NCI-H2107 (cell line): ENCODE data around the gene GPHN.
"Not testable (repeated sequence)": the region's sequence is repeated elsewhere in the genome, so short reads cannot be mapped to it uniquely, and the experiment has no call there.

ENCODE experiments used
- DNase-seq: peaks from one replicate; lab custom pipeline; 2025; lab: John Stamatoyannopoulos, UW

Gene GPHN

DNA sequence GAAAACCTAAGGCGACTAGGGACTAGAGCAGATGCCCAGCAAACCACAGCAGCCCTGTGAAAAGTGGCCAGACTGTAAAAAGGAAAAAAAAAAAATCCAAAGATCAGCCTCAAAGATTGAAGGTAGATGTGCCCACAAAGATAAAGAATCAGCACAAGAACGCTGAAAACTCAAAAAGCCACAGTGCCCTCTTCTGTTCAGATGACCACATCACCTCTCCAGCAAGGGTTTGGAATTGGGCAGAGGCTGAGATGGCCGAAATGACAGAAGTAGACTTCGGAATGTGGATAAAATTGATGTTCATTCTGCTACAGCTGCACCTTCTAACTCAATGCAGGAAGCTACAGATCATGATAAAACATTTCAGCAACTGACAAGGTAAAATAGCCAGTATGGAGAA lies 154.4 kb downstream of the GPHN start:
- DNase-seq = no peak

DNA sequence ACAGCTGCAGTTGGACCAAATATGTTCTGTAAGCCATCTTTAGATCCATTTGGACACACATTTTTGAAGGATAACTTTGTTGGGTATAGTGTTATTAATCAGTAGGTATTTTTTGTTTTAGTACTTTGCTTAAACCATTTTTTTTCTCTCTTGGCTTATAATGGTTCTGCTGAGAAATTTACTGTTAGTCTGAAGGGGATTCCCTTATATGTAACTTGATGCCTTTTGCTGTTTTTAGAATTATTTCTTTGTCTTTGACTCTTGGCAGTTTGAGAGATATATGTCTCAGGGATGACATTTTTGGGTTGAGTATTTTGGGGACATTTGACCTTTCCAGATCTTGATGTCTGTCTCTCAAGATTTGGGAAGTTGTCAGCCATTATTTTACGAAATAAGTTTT lies 169.8 kb downstream of the GPHN start:
- no peak for DNase-seq

- DNase-seq = no peak
These were observed 172.3 kb downstream of the GPHN start for GRCh38 chr14:66680216-66680615.

GRCh38 chr14:66696326-66696725 lies 188.4 kb downstream of the GPHN start:
- DNase-seq = no peak

DNA sequence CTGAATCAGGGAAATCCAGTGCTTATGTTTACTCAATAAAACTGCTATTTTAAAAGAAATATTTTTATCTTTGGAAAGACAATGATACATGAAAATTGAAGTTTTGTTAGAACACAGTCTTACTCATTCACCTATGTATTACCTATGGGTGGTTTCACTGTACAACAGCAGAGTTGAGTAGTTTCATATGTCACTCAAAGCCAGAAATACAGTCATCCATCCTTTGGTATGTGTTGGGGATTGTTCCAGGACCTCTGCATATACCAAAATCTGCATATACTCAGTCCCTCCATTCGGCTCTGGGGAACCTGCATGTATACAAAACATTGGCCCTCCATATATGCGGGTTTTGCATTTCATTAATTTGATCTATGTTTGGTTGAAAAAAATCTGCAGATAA lies 190.6 kb downstream of the GPHN start:
- DNase-seq = no peak

DNA sequence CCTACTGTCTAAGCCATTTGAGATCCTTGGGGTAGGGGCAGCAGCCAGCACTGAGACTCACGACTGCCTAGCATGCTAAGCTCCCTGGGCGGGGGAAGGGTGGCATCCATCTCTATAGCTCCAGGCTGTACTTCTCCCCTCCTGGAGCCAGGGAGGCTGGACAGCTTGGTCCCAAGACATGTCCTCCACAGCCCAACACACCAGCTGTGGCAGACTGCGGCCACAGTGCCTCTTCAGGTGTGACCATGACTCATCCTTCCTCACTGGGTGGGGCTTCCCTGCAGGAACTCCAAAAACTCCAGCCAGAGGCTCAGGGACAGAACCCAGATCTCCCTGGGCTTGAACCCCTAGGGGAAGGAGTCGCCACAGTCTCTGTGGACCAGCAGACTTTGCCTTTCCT lies 193.9 kb downstream of the GPHN start:
- no peak for DNase-seq

DNA sequence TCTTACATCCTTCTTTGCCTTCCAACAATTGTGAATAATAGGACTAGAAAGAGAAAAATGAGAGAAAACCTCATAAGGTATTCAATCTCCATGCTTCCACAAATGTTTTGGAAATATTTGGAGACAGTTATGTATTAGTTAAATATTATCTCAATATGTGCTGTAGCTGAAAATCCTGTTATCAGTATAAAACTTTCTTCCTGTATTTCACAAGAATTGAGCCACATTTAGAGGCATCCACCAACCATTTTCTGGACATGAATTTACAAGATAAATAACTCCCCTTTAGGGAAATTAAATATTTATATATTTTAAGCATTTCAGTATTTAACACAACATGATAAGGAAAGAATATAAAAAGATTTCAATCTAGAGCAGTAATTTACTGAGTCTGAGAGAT lies 200.3 kb downstream of the GPHN start:
- DNase-seq = no peak

- DNase-seq = peak; percentile 13
These were observed 201.3 kb downstream of the GPHN start for GRCh38 chr14:66709291-66709690.

GRCh38 chr14:66714291-66714690 lies 206.3 kb downstream of the GPHN start:
- not testable (repeated sequence) for DNase-seq

- DNase-seq = not testable (repeated sequence)
These were observed 207.4 kb downstream of the GPHN start for GRCh38 chr14:66715313-66715712.

DNA sequence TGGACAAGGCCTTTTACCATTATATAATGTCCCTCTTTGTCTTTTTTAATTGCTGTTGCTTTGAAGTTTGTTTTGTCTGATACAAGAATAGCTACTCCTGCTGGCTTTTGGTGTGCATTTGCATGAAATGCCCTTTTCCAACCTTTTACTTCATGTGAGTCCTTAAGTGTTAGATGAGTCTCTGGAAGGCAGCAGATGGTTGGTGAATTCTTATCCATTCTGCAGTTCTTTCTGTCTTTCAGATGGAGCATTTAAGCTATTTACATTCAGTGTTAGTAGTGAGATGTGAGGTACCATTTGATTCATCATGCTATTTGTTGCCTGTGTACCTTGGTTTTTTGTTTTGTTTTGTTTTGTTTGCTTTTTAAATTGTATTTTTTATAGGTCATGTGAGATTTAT lies 208.3 kb downstream of the GPHN start:
- DNase-seq = no peak

DNA sequence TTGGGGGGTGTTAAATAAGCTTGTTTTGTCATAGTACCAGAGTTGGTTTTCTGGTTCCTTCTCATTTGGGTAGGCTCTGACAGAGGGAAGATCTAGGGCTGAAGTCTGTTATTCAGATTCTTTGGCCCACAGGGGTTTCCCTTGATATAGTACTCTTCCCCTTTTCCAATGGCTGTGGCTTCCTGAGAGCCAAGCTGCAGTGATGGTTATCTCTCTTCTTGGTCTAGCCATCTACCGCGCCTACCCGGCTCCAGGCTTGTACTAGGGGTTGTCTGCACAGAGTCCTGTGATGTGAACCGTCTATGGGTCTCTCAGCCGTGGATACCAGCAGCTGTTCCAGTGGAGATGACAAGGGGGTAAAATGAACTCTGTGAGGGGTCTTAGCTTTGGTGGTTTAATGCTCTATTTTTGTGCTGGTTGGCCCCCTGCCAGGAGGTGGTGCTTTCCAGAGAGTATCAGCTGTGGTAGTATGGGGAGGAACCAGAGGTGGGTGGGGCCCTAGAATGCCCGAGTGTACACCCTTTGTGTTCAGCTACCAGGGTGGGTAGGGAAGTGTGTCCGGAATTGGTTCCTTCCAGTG lies 209.7 kb downstream of the GPHN start:
- DNase-seq = no peak

GRCh38 chr14:66724996-66725395 lies 217.0 kb downstream of the GPHN start:
- DNase-seq = no peak

- DNase-seq = not testable (repeated sequence)
These were observed 223.4 kb downstream of the GPHN start for GRCh38 chr14:66731298-66731697.

- no peak for DNase-seq
These were observed 227.9 kb downstream of the GPHN start for GRCh38 chr14:66735853-66736252.

GRCh38 chr14:66739826-66740225 lies 231.9 kb downstream of the GPHN start:
- no peak for DNase-seq

DNA sequence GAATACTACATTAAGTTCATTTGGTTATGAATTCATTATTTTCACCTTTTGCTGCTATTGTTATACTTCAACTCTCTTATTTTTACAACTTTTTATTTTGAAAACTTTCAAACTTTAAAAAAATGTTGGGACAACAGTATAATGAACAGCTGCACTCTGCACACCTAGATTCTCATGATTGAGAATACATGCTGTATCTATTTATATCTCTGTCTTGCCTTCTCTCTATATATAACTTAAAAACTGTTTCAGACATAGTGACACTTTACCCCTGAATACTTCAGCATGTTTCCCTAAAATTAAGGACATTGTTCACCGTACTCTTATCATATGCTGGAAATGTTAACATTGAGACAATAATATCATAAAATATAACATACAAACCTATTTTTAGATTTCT lies 237.1 kb downstream of the GPHN start:
- no peak for DNase-seq

DNA sequence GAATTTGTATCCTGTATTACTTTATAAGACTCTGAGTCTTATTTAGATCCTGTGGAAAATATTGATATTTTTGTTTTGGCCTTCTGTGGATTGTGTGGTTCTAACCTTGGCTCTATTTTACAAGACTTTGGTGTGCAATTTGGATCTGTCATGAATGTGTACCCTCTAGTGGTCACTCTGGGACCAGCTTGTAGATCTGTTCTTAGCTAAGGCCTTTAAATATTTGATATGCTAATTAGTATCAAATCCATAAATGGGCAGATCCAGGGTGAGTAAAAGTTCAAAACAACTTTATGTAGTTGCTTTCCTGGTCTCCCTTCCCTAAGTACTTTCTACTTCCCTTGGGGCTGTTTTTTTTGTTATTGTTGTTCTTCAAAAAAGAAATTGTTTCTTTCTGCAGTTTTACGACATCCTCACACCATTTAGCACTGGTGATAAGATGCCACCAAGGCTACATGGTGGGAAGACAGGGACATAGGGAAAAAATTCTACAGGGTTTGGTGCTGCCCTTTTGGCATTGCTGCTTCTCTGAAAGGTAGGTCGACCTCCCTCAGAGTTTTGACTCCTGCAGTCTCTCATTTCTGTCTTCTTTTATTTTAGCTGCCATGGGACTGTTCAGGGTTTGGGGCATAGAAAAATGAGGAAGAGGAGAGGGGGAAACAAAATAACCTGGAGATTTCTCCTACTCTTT lies 238.5 kb downstream of the GPHN start:
- DNase-seq = no peak

GRCh38 chr14:66752109-66752508 lies 244.2 kb downstream of the GPHN start:
- DNase-seq = no peak

DNA sequence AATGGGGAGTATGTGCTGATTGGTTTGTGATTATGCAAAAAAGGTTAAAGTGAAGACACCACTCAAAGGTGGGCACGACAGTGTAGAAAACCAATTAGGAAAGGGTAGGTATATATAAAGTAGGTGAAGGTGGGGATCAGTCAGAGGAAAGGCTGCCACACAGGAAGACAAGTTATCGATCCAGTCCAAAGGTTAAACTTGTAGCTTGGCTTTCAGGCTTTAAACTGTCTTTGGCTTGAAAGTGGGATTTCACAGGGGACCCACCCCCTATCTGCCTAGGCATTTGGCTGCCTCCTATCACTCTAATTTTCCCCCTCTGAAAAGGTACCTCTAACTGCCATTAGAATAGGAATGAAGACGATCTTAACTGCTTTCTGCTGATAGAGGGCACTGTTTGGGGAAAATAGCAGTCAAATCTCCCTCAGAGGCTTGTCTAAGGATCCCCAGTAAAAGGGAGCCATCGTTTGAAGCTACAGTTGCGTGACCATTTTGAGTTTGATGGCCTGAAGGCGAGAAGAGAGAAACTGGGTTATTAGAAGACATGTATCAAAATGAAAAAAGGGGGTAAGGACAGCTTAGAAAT lies 250.2 kb downstream of the GPHN start:
- DNase-seq = no peak

- DNase-seq = no peak
These were observed 264.2 kb downstream of the GPHN start for GRCh38 chr14:66772146-66772545.

DNA sequence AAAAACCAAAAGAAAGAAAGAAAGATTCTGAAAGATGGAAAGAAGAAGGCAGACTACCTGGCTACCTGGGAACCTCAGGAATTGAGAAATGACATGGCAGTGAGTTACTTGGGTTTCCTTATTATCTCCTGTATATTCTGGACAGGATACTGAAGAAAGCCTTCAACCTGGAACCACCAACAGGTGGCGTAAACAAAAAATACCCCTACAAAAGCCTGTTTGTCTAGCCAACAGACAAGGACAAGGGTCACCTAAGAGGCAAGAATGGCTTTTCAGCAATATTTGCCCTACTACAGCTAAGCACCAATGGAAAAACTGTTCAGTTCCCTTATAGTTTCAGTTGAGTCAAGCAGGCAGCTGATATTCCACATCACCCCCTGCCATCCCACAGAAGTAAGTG lies 274.9 kb downstream of the GPHN start:
- no peak for DNase-seq

DNA sequence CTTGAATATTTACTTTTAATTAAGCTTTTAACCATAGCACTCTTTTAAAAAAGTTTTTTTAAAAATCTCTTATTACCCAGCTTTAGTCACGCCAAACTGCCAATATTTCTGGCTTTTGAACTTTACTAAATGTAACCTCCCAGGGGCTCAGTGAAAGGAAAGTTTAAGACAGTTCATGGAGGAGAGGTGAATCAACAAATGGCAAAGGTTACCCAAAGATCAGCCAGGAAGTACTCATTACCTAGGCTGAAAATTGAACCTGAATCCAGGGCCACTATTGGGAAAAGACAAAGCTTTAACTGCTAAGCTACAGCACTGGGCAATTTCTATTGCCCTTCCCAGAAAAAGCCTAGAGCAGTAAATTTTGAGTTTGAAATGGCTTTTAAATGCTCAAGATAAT lies 282.2 kb downstream of the GPHN start:
- no peak for DNase-seq

DNA sequence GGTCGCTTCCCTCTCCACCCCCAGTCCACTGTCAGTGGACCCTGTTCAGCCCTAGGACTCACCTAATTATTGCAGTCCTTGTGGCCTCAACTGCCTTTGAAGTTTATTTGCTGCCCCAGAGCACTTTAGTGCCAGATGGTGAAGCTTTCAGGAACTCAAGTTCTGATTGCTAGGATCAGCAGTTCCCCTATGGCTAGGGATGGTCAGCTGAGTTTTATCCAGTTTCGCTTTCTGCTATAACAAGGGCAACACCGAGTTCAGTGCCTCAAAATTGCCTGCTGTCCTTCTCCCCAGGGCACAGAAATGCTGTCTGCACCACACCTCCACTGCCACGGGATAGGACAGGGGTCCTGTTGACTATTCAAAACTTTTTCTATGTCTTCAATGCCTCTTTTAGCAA lies 295.0 kb downstream of the GPHN start:
- no peak for DNase-seq
